Activated CD4-positive, alpha-beta T cell treated with anti-CD3 and anti-CD28 coated beads for 1 hour (primary cell): ENCODE results near the gene RPL21.
A peak's percentile ranks its signal among the peaks of the same experiment; 100 is the strongest.
"Not testable (repeated sequence)": the region's sequence is repeated elsewhere in the genome, so short reads cannot be mapped to it uniquely, and the experiment has no call there.

Experiments used
- DNase-seq: peaks from one replicate; pipeline ENCODE4 v3.0.0-alpha.2; 2020

RPL21 gene

GRCh38 chr13:27251166-27252091, at the start of gene RPL21:
TSS of gene RPL21 (plus strand) at chr13:27251558. CDS start at chr13:27253777, 2,219 bp downstream.
- peak; percentile 85 for DNase-seq

GRCh38 chr13:27201661-27202060, 49.7 kb upstream of the RPL21 start:
- no peak for DNase-seq

- no peak for DNase-seq
Observed at GRCh38 chr13:27203186-27203585, 48.2 kb upstream of the RPL21 start.

GRCh38 chr13:27203854-27204253, 47.5 kb upstream of the RPL21 start:
- DNase-seq, result no peak

GRCh38 chr13:27208514-27208913, 42.8 kb upstream of the RPL21 start:
- DNase-seq, result no peak

GRCh38 chr13:27211271-27211670, 40.1 kb upstream of the RPL21 start:
- no peak for DNase-seq

- no peak for DNase-seq
Observed at GRCh38 chr13:27211771-27212364, 39.5 kb upstream of the RPL21 start.

- DNase-seq, result not testable (repeated sequence)
Observed at GRCh38 chr13:27213386-27213785, 38.0 kb upstream of the RPL21 start.

- not testable (repeated sequence) for DNase-seq
Observed at GRCh38 chr13:27217791-27218190, 33.6 kb upstream of the RPL21 start.

GRCh38 chr13:27218861-27219260, 32.5 kb upstream of the RPL21 start:
- not testable (repeated sequence) for DNase-seq

GRCh38 chr13:27219611-27220010, 31.7 kb upstream of the RPL21 start:
- no peak for DNase-seq

- DNase-seq, result not testable (repeated sequence)
Observed at GRCh38 chr13:27222100-27222499, 29.3 kb upstream of the RPL21 start.

- no peak for DNase-seq
Observed at GRCh38 chr13:27226991-27227390, 24.4 kb upstream of the RPL21 start.

- no peak for DNase-seq
Observed at GRCh38 chr13:27228131-27228530, 23.2 kb upstream of the RPL21 start.

GRCh38 chr13:27229642-27230041, 21.7 kb upstream of the RPL21 start:
- DNase-seq, result no peak

- DNase-seq, result no peak
Observed at GRCh38 chr13:27233964-27234363, 17.4 kb upstream of the RPL21 start.

- DNase-seq, result no peak
Observed at GRCh38 chr13:27236478-27236877, 14.9 kb upstream of the RPL21 start.

GRCh38 chr13:27242702-27243101, 8.7 kb upstream of the RPL21 start:
- no peak for DNase-seq

- DNase-seq, result no peak
Observed at GRCh38 chr13:27245610-27246009, 5.7 kb upstream of the RPL21 start.

GRCh38 chr13:27250833-27251165, 559 bp upstream of the RPL21 start:
- DNase-seq, result no peak

GRCh38 chr13:27252467-27252866, 1.1 kb downstream of the RPL21 start:
- no peak for DNase-seq

- no peak for DNase-seq
Observed at GRCh38 chr13:27257233-27257568, 5.8 kb downstream of the RPL21 start.

GRCh38 chr13:27257648-27258253, 6.4 kb downstream of the RPL21 start:
- DNase-seq, result no peak
